CD14-positive monocyte (primary cell): ENCODE results near the gene PPBP. TPM values are rescaled to one million over a fixed set of nuclear protein-coding genes. Genes with fewer than 3 reads are reported as not detected.
"Not testable (repeated sequence)": the region's sequence is repeated elsewhere in the genome, so short reads cannot be mapped to it uniquely, and the experiment has no call there.

Source experiments
- DNase-seq, 3 donors: peaks; one replicate each; pipeline ENCODE4 v3.0.0-alpha.2; 2011 to 2022
- H2AFZ ChIP-seq: 2 replicates; pipeline ENCODE4 v1.6.0; 2012; ENCODE audit warnings: mild to moderate bottlenecking, low read depth, low read length, inconsistent platforms; ENCODE audit not compliant: insufficient read depth, poor library complexity, severe bottlenecking
- H3K27ac ChIP-seq, 2 donors: 1 replicate in 1 of 2; 2 replicates in 1 of 2; pipeline ENCODE4 v1.5.1; 2012 to 2013; ENCODE audit warnings: low read length in 2 of 2, control low read depth in 1 of 2, inconsistent platforms in 1 of 2, low read depth in 1 of 2, mild to moderate bottlenecking in 1 of 2
- H3K27me3 ChIP-seq, 2 donors: one replicate each; pipeline versions ENCODE4 v1.6.0 to v1.6.1; 2011 to 2013; ENCODE audit warnings: low read length in 2 of 2; ENCODE audit not compliant: control insufficient read depth in 2 of 2, insufficient read depth in 2 of 2
- H3K36me3 ChIP-seq, 2 donors: replicated peaks in 1 of 2; 1 replicate in 1 of 2; 2 replicates in 1 of 2; pipeline versions ENCODE4 v1.5.1 to v1.6.1; 2012 to 2013; ENCODE audit warnings: low read length in 2 of 2, control low read depth in 1 of 2, inconsistent platforms in 1 of 2, mild to moderate bottlenecking in 1 of 2; ENCODE audit not compliant: insufficient read depth in 2 of 2, control insufficient read depth in 1 of 2
- H3K4me1 ChIP-seq, 2 donors: 1 replicate in 1 of 2; 2 replicates in 1 of 2; pipeline versions ENCODE4 v1.5.1 to v1.6.1; 2012 to 2013; ENCODE audit warnings: low read length in 2 of 2, control low read depth in 1 of 2, inconsistent platforms in 1 of 2, mild to moderate bottlenecking in 1 of 2, moderate library complexity in 1 of 2; ENCODE audit not compliant: insufficient read depth in 2 of 2, control insufficient read depth in 1 of 2
- H3K4me2 ChIP-seq: replicated peaks from 2 replicates; pipeline ENCODE3; 2012; ENCODE audit warnings: low read length, moderate library complexity, mild to moderate bottlenecking; ENCODE audit not compliant: poor library complexity, severe bottlenecking; ENCODE audit errors: extremely low read depth
- H3K4me3 ChIP-seq, 3 experiments: fragments of 200-600 bp in 1 of 3; sonication (generic) in 1 of 3; replicated peaks in 1 of 3; 1 replicate in 2 of 3; 2 replicates in 1 of 3; pipeline ENCODE4 v1.5.1; 2011 to 2013; ENCODE audit warnings: low read length in 3 of 3, mild to moderate bottlenecking in 3 of 3, control low read depth in 2 of 3, low read depth in 2 of 3, inconsistent platforms in 1 of 3, moderate library complexity in 1 of 3
- H3K79me2 ChIP-seq: 2 replicates; pipeline ENCODE4 v1.6.0; 2012; ENCODE audit warnings: mild to moderate bottlenecking, control low read depth, inconsistent platforms, low read length, moderate library complexity; ENCODE audit not compliant: insufficient read depth
- H3K9ac ChIP-seq: 2 replicates; pipeline ENCODE4 v1.6.0; 2017; ENCODE audit warnings: low read length, mild to moderate bottlenecking; ENCODE audit not compliant: insufficient read depth, poor library complexity, severe bottlenecking
- H3K9me3 ChIP-seq, 2 donors: replicated peaks in 1 of 2; 1 replicate in 1 of 2; 2 replicates in 1 of 2; pipeline versions ENCODE4 v1.5.1 to v1.6.1; 2012 to 2013; ENCODE audit warnings: low read length in 2 of 2, control low read depth in 1 of 2; ENCODE audit not compliant: control insufficient read depth in 1 of 2, insufficient read depth in 1 of 2
- H4K20me1 ChIP-seq: 2 replicates; pipeline ENCODE4 v1.6.0; 2012; ENCODE audit warnings: mild to moderate bottlenecking, low read length, control low read depth, moderate library complexity; ENCODE audit not compliant: insufficient read depth
- H3K27ac Mint-ChIP-seq, 7 donors: one replicate each; pipeline ENCODE4 v1.8.0; 2020; ENCODE audit warnings: mild to moderate bottlenecking in 7 of 7, mixed read lengths in 7 of 7, moderate library complexity in 6 of 7, inconsistent platforms in 2 of 7
- H3K27me3 Mint-ChIP-seq, 3 donors: one replicate each; pipeline ENCODE4 v1.8.0; 2021 to 2022; ENCODE audit warnings: low read depth in 3 of 3, mild to moderate bottlenecking in 3 of 3, mixed read lengths in 3 of 3, moderate library complexity in 3 of 3, inconsistent platforms in 1 of 3
- H3K36me3 Mint-ChIP-seq, 2 donors: one replicate each; pipeline ENCODE4 v1.8.0; 2020; ENCODE audit warnings: mixed read lengths in 2 of 2, inconsistent platforms in 1 of 2, mild to moderate bottlenecking in 1 of 2
- H3K4me1 Mint-ChIP-seq: one replicate; pipeline ENCODE4 v1.8.0; 2020; ENCODE audit warnings: mild to moderate bottlenecking, mixed read lengths
- H3K4me3 Mint-ChIP-seq, 2 donors: one replicate each; pipeline ENCODE4 v1.8.0; 2020; ENCODE audit warnings: mild to moderate bottlenecking in 2 of 2, mixed read lengths in 2 of 2, moderate library complexity in 1 of 2
- H3K9me3 Mint-ChIP-seq, 7 donors: one replicate each; pipeline ENCODE4 v1.8.0; 2020 to 2022; ENCODE audit warnings: mixed read lengths in 7 of 7, mild to moderate bottlenecking in 6 of 7, moderate library complexity in 6 of 7, inconsistent platforms in 2 of 7
- CTCF ChIP-seq: fragments of 200-600 bp; IDR thresholded peaks from one replicate; pipeline ENCODE4 v1.8.0; 2022; ENCODE audit warnings: antibody characterized with exemption, mild to moderate bottlenecking
- WGBS: methylation state at CpG from one replicate; pipeline ENCODE4 v1.1.5; 2013; ENCODE audit warnings: missing lambda C conversion rate; ENCODE audit not compliant: insufficient coverage; 5-methylcytosine and 5-hydroxymethylcytosine counted together
- intact Hi-C, 2 donors: fragments of 100-400 bp; cut with micrococcal nuclease; formaldehyde crosslinking; loops; one replicate each; pipeline versions ENCODE4 v1.15.0 to v1.15.1; 2023
- polyA plus RNA-seq, 3 donors: library from polyadenylated mRNA; depleted of rRNA in 1 of 3; unstranded in 2 of 3; stranded (reverse) in 1 of 3; fragments of 300-500 nt in 2 of 3; fragments of >200 nt in 1 of 3; fragmentation: Illumina TruSeq in 2 of 3; gene quantifications; 1 replicate in 2 of 3; 2 replicates in 1 of 3; pipeline ENCODE4 v1.2.3, GENCODE V29; 2012 to 2021

Gene PPBP
- polyA plus RNA-seq, 3 donors, result 0.65 to 63.1 (median 16.3) TPM

DNA sequence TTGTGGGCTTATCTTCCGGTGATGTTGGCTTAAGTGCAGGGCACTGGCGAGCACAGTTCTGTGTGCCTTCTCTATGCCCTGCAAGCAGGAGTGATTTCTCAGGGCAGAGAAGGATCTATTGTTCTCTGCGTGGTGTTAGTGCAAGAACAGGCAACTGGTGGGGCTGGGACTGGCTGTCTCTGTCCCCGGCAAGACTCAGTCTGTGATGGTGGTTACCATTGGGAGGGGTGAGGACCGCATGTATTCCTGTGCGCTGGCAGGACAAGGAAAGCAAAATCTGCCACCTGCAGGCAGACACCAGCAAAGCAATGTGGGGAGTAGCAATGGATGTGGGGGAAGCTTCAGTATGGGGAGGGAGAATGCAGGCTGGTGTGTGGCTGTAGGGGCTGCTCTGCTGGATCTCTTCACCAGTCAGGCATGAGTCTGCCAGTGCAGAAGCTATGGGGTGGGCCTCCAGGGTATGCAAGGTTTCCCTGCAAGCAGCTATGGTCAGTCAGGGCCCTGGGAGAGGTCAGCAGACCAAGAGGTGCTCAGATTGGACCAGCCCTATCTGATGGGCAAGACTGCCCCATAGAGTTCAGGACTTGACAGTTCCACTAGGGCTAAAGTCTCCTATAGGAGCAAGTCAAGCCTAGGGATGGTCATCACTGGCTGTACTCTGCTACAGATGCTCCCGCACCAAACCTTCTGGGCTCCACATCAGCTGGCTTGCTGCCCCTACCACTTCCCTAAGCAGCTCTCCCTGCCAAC lies 23.0 kb downstream of the PPBP start:
- no peaks in the 10 kb centered on the region for H3K4me1 Mint-ChIP-seq
- H3K79me2 ChIP-seq, result no peaks in the 10 kb centered on the region

DNA sequence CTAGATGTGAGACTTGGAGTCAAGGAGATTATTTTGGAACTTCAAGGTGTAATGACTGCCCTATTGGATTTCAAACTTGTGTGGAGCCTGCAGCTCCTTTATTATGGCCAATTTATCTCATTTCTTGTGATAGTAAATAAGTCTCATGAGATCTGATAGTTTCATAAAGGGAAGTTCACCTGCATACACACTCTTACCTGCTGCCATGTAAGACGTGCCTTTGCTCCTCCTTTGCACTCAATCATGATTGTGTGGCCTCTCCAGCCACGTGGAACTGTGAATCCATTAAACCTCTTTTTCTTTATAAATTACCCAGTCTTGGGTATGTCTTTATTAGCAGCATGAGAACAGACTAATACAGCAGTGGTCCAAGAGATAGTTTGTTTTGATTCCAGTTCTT lies 25.3 kb downstream of the PPBP start:
- Histone ChIP-seq H3K4me2 (no peak overlapping the region), H3K36me3 (no peaks in the 10 kb centered on the region), H3K4me1 (no peaks in the 10 kb centered on the region), H3K27ac (no peak overlapping the region), H3K4me3 (no peak overlapping the region), H2AFZ (no peak overlapping the region), H3K79me2 (no peaks in the 10 kb centered on the region), H3K9ac (no peak overlapping the region), H3K9me3 (peaks cover 10 to 13% of the 10 kb centered on the region in 2 donors), H3K27me3 (no peaks in the 10 kb centered on the region), H4K20me1 (no peaks in the 10 kb centered on the region)
- intact Hi-C loops, result no loop called here
- Mint-ChIP-seq H3K4me1 (no peaks in the 10 kb centered on the region), H3K9me3 (peaks cover 14 to 25% (median 19%) of the 10 kb centered on the region in 7 donors), H3K36me3 (no peaks in the 10 kb centered on the region), H3K27ac (no peak overlapping the region), H3K27me3 (peaks cover 0 to 4% (median 0%) of the 10 kb centered on the region in 3 donors), H3K4me3 (no peak overlapping the region)
- no CpG with 5 or more reads among the region's 2 CpGs for WGBS
- no peak for DNase-seq
- no peak for TF ChIP-seq CTCF

More for the DNA sequence above, 23.0 kb downstream of the PPBP start:
- DNase-seq, result no peak
- Mint-ChIP-seq H3K27ac (peak overlapping the region in 1 of 7 donors; percentile 50), H3K36me3 (no peaks in the 10 kb centered on the region), H3K4me3 (no peak overlapping the region), H3K27me3 (peaks cover 0 to 4% (median 0%) of the 10 kb centered on the region in 3 donors), H3K9me3 (peaks cover 13 to 29% (median 17%) of the 10 kb centered on the region in 7 donors)
- H3K4me1 ChIP-seq, result no peaks in the 10 kb centered on the region
- peaks cover 8 to 20% of the 10 kb centered on the region in 2 donors for H3K9me3 ChIP-seq
- no peak overlapping the region for H3K4me3 ChIP-seq
- WGBS, result 87% methylated on average over 6 of the region's 7 CpGs
- H3K27ac ChIP-seq, result no peak overlapping the region
- no peaks in the 10 kb centered on the region for H3K27me3 ChIP-seq
- no peak overlapping the region for H3K4me2 ChIP-seq
- H4K20me1 ChIP-seq, result no peaks in the 10 kb centered on the region
- no peak overlapping the region for H3K9ac ChIP-seq
- intact Hi-C loops, result no loop called here
- no peak overlapping the region for H2AFZ ChIP-seq
- no peaks in the 10 kb centered on the region for H3K36me3 ChIP-seq
- peak; percentile 15 for TF ChIP-seq CTCF

DNA sequence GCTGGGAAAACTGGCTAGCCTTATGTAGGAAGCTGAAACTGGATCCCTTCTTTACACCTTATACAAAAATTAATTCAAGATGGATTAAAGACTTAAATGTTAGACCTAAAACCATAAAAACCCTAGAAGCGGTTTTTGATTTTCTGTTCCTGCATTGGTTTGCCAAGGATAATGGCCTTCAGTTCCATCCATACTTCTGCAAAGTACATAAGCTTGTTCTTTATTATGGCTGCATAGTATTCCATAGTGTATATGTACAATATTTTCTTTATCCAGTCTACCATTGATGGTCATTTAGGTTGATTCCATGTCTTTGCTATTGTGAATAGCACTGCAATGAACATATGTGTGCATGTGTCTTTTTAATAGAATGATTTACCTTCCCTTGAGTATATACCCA lies 28.9 kb downstream of the PPBP start:
- H3K36me3 Mint-ChIP-seq, intact Hi-C loops, H3K4me3 ChIP-seq, H3K27ac Mint-ChIP-seq, H3K4me1 ChIP-seq, H3K4me2 ChIP-seq, H4K20me1 ChIP-seq, H3K4me3 Mint-ChIP-seq, H3K79me2 ChIP-seq, H3K27me3 ChIP-seq, DNase-seq, H3K27ac ChIP-seq, H3K36me3 ChIP-seq, H3K4me1 Mint-ChIP-seq, H3K9ac ChIP-seq, H3K27me3 Mint-ChIP-seq, H2AFZ ChIP-seq: not testable (repeated sequence)
- peaks cover 14 to 42% (median 30%) of the 10 kb centered on the region in 7 donors for H3K9me3 Mint-ChIP-seq
- peaks cover 13 to 18% of the 10 kb centered on the region in 2 donors for H3K9me3 ChIP-seq
- no CpG with 5 or more reads among the region's 1 CpG for WGBS
